Activated CD4-positive, alpha-beta T cell treated with anti-CD3 and anti-CD28 coated beads, Interleukin-2, amount 50 U/mL, for 16 hours (primary cell): Measurements from ENCODE around the gene MVP.

Experiments
- DNase-seq: peaks from one replicate; pipeline ENCODE4 v3.0.0-alpha.2; 2020

MVP gene

GRCh38 chr16:29804455-29805231 lies 15.6 kb upstream of the MVP start:
- no peak for DNase-seq

GRCh38 chr16:29805232-29806098 lies 14.8 kb upstream of the MVP start:
- peak; percentile 98 for DNase-seq

GRCh38 chr16:29806099-29806579 lies 14.1 kb upstream of the MVP start, which contains the start of gene MAZ:
TSS of gene MAZ (plus strand) at chr16:29806529. CDS start at chr16:29806702, 173 bp downstream.
- no peak for DNase-seq

- DNase-seq: peak; percentile 71
Observed at GRCh38 chr16:29806641-29807425, 13.4 kb upstream of the MVP start.

DNA sequence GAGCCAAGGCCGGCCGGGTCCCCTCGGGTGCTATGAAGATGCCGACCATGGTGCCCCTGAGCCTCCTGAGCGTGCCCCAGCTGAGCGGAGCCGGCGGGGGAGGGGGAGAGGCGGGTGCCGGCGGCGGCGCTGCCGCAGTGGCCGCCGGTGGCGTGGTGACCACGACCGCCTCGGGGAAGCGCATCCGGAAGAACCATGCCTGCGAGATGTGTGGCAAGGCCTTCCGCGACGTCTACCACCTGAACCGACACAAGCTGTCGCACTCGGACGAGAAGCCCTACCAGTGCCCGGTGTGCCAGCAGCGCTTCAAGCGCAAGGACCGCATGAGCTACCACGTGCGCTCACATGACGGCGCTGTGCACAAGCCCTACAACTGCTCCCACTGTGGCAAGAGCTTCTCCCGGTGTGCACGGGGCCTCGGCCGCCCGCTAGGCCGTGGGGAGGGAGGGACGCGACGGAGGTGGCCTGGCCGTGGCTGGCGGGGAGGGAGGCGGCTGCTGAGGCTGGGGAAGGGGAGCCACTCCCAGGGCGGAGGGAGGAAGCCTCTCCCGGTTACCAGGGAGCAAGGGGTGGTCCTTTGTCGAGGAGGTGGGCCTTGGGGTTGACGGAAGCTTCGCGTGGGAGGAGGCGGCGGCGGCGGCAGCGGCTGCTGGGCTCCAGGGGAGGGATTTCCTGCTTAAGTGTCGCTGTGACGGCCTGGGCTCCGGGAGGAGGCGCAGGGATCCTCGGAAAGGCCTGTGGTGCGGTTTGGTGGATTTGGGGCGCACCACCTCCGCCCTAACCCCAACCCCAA lies 12.6 kb upstream of the MVP start:
- peak; percentile 94 for DNase-seq

- DNase-seq: no peak
Observed at GRCh38 chr16:29808219-29808900, 11.9 kb upstream of the MVP start.

GRCh38 chr16:29809031-29809747 lies 11.1 kb upstream of the MVP start:
- DNase-seq: no peak

DNA sequence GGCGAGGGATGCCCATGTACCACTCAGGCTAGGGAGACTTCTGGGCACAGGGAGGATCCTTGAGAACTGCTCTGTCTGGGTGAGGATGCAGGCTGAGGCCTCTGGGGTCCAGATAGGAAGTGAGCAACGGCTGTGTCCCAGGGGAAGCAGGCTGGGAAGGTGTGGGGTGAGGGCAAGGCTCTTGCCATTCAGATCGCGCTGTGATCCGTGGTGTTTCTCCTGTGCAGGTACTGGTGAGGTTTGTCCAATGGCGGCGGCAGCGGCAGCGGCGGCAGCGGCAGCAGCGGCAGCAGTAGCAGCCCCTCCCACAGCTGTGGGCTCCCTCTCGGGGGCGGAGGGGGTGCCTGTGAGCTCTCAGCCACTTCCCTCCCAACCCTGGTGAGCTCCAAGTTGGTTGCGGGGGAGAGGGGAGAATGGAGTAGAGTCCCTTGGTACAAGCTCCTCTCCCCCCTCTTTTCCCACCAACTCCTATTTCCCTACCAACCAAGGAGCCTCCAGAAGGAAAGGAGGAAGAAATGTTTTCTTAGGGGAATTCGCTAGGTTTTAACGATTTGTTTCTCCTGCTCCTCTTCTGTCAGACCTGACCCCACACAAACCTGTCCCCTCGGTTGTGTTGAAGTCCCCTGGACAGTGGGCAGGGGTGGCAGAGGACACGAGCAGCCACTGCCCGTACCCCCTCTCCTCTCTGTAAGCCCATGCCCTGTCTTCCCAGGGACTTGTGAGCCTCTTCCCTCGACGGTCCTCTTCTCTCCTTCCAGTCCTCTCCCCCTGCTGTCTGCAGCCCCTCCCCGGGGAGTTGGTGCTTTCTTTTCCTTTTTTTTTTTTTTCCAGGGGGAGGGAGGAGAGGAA lies 10.2 kb upstream of the MVP start:
- DNase-seq: no peak

DNA sequence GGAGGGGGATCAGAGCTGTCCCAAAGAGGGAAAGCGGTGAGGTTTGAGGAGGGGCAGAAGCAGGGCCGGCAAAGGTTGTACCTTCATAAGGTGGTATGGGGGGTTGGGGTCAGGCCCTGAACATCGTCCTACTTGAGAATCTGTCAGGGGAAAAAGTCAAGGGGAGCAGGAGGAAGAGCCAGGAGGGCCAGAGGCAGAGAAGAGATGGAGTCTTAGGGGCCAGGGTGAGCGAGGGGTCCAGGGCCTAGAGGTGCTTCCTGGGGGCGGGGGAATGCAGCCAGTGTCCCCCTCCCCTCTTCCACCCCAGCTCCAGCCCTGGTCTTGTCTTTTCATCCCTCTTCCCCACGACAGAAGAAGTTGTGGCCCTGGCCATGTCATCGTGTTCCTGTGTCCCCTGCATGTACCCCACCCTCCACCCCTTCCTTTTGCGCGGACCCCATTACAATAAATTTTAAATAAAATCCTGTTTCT lies 9.5 kb upstream of the MVP start:
- no peak for DNase-seq

DNA sequence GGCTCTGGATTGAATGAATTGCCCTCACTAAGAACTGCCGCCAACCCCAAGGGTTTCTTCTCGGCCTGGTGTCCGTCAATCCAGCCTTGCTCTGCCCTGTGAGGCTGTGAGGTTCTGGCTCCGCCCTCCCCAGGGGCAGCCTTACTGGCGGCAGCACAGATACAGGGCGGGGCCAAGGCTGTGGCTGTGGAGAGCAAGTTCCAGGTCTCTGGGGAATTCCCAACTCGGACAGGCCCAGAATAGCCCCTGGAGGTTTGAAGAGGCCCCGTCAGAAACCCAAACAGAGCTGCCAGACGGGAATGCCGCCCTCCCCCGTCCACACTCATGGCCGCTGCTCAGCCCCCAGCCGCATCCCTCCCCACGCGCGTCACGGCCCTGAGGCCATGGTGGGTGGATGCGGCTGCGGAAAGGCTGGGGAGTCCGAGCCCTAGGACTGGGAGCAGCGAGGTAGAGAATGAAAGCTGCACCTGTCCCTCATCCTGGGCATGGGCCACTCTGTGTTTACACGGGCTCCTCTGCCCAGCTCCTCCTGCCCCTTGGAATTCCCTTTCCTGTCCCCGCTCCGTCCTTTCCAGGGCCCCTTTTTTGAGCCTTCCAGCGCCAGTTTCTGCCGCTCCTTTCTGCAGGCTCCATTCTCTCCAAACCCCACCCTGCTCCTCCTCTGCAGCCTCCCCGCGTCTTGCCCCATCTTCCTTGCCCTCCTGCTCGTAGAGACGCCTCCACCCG lies 8.9 kb upstream of the MVP start:
- peak; percentile 89 for DNase-seq

DNA sequence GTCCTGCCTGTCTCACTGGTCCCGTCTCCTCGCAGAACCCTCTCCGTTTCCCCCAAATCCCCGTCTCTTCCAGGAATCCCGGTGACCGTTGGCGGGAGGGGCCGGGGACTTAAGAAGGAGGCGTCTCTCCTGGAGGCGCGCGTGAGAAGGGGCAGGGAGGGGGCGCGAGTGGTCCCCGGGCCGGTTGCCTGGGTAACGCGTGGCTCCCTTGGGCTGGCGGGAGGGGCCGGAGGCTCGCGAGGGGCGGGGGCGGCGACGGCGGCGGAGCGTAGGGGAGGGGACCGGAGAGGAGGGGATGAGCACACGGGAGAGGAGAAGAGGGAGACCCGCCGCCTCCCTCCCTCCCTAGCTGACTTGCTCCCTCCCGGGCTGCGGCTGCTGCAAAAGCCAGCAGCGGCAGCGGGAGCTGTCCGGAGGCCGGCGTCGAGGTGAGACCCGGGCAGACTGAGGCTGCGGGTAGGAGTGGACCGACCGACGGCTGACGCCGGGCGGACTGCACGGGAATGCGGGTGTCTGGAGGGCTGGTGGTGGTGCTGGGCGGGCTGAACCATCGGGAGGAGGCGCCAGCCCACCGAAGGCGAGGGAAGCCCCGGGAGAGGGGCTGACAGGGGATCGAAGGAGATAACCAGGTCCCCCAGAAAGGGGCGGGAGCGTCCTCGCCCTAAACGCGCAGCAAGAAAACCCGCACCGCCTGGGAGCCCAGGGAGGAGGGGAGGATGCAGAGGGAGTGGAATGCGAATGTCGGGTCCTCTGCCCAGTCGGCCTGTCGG lies 8.2 kb upstream of the MVP start, which contains the start of gene PRRT2:
Gene PRRT2, plus strand, starts transcription at position 298 of the 770 bp plus-strand sequence. CDS start 862 bp downstream, outside the sequence.
- no peak for DNase-seq

- DNase-seq: no peak
Observed at GRCh38 chr16:29812754-29813643, 7.3 kb upstream of the MVP start.

- no peak for DNase-seq
Observed at GRCh38 chr16:29813644-29814562, 6.4 kb upstream of the MVP start.

DNA sequence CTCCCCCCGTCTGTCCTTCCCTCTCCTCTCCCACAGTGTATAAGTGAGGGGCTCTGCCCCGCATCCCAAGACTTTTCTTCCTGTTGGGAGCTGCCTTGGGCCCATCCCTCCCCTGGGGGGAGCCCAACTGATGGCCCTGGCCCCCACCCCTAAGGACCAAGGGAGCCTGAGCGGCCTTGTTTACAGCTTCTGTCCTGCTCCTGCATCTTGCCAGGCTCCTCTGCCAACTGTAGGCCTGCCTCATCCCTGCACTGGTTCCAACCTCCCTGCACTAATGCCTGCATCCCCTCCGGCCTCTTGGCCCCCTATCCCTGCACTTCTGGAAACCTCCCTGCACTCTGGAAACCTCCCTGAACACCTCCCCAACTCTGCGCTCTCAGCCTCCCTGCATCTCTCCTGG lies 5.7 kb upstream of the MVP start:
- DNase-seq: no peak

GRCh38 chr16:29815032-29815721 lies 5.1 kb upstream of the MVP start:
- no peak for DNase-seq
